Activated T-cell treated with anti-CD3 and anti-CD28 coated beads for 4 hours (primary cell): ENCODE results near the gene RLIM.
"Not testable (repeated sequence)": the region's sequence is repeated elsewhere in the genome, so short reads cannot be mapped to it uniquely, and the experiment has no call there.

ENCODE experiments used
- DNase-seq: peaks from one replicate; pipeline ENCODE4 v3.0.0-alpha.2; 2020

The RLIM gene, protein sequence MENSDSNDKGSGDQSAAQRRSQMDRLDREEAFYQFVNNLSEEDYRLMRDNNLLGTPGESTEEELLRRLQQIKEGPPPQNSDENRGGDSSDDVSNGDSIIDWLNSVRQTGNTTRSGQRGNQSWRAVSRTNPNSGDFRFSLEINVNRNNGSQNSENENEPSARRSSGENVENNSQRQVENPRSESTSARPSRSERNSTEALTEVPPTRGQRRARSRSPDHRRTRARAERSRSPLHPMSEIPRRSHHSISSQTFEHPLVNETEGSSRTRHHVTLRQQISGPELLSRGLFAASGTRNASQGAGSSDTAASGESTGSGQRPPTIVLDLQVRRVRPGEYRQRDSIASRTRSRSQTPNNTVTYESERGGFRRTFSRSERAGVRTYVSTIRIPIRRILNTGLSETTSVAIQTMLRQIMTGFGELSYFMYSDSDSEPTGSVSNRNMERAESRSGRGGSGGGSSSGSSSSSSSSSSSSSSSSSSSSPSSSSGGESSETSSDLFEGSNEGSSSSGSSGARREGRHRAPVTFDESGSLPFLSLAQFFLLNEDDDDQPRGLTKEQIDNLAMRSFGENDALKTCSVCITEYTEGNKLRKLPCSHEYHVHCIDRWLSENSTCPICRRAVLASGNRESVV

DNA sequence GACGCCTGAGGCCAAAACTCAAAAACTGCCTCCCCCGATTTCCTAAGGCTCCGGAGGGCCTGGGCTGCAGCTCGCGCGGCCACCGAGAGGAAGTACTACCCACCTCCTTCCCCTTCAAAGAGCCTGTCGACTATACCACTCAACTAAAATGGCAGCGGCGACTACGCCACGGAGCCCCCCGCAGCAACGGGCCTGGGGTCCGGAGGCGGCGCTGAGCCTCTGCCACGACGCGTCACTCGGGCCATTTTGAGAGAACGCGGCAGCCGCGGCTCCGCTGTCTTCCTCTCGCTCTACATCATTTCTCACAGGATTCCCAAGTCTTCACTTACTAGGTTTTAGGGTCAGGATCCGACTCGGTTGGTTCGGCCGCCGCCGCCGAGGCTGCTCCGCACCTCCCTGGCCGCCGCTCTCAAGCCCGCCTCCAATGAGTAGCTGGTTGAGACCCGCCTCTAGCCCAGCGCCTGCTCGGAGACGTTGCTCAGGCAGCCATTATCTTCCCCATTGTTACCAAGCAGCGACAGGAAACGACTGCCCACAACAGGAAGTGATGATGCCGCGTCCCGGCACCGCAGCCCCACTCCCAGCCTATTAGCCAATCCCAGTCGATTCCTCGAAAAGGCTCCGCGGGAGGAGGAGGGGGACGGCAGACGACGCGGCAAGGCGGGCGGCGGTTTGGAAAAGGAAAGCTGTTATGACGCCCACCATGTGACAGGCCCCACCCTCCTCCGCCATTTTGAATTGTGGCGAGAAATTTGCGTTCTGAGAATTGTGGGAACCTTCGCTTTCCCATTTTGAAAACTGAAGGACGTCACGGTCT is at the start of gene RLIM:
Gene RLIM, minus strand, starts transcription at position 532 of the 817 bp plus-strand sequence. CDS start 18,647 bp downstream, outside the sequence.
- DNase-seq, result peak; percentile 82

DNA sequence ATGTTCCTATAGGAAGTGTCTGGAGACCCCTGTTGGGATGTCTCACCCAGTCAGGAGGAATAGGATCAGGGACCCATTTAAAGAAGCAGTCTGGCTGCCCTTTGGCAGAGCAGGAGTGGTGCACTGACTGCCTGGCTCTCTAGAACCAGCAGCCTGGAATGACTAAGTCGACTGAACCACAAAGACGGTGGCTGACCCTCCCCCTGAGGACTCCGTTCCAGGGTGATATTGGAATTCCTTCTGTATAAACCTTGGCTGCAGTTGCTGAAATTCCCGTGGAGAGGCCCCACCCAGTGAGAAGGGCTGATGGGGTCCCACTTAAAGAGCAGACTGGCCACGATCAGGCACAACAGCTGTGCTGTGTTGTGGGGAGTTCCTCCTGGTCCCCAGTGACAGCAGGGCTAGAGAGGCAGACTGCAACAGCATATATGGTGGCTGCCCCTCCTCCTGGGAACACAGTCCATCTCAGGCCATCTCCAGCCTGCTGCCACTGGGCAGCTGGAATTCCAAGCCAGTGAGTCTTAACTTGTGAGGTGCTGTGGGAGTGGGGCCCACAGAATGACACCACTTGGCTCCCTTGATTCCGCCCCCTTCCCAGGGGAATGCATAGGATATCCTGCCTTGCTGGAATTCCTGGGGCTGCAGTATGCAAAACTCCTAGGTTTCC is 41.8 kb upstream of the RLIM start:
- DNase-seq, result no peak

DNA sequence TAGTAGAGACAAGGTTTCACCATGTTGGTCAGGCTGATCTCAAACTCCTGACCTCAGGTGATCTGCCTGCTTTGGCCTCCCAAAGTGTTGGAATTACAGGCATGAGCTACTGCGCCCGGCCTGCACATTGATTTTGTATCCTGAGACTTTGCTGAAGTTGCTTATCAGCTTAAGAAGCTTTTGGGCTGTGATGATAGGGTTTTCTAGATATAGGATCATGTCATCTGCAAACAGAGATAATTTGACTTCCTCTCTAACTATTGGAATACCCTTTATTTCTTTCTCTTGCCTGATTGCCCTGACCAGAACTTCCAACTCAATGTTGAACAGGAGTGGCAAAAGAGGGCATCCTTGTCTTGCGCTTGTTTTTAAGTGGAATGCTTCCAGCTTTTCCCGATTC is 40.5 kb upstream of the RLIM start:
- not testable (repeated sequence) for DNase-seq

DNA sequence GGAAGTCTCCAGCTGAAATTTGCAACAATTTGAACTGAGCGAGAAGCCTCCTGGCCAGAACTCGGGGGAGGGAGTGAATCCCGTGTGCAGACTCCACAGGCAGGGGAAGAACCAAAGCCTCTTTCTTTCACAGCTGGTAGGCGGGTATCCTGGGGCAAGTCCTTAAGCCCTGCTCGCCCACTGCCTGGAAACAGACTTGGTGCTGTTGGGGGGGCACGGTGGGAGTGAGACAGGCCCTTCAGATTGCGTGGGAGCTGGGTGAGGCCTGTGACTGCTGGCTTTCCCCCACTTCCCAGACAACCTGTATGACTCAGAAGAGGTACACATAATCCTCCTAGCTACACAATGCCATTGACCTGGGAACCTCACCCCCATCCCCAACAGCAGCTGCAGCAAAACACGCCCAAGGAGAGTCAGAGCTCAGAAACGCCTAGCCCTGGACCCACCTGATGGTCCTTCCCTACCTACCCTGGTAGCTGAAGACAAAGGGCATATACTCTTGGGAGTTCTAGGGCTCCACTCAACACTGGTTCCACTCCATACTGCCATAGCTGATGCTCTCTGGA is 22.4 kb upstream of the RLIM start:
- DNase-seq, result no peak

DNA sequence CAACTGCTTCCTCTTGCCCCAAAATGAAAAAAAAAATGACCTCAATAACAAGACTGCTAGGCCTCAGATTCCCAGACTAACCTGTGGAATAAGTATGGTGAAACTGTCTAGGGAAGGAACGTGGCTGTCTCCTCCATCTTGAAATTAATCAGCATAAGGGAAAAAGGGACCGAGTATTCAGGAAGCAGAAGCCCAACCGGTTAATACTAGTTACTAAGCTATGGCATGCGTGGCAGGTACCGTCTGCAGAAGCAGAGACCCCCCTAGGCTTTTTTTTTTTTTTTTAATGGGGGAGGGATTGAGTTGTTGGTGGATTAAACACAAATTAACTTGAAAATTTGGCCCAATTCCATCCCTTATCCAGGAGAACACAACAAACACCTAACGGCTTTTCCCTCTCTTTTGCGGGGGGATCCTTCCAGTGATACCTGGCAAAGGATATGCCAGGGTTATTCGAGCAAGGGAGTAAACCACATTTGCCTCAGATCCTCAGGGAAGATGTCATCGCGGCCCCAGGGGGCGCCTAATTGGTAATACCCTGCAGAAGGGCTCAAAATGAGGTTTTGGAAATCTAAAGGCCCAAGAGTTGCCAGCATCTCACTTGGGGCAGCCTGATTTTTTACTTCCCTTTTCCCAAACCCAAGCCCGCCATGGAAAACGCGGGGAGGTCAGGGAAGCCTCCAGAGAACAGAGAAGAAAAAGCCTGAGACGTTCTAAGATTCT is 893 bp downstream of the RLIM start:
- DNase-seq, result no peak

DNA sequence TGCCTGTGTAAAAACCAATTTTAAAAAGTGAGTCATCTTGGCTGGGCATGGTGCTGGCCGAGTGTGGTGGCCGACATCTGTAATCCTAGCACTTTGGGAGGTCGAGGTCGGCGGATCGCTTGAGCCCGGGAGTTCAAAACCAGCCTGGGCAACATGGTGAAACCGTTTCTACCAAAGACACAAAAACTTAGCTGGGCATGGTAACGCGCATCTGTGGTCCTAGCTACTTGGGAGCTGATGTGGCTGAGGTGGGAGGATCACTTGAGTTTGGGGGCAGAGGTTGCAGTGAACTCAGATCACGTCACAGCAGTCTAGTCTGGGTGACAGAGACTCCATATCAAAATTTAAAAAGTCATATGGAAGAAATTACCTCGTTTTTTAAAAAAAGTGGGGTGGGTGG is 7.6 kb downstream of the RLIM start:
- no peak for DNase-seq

DNA sequence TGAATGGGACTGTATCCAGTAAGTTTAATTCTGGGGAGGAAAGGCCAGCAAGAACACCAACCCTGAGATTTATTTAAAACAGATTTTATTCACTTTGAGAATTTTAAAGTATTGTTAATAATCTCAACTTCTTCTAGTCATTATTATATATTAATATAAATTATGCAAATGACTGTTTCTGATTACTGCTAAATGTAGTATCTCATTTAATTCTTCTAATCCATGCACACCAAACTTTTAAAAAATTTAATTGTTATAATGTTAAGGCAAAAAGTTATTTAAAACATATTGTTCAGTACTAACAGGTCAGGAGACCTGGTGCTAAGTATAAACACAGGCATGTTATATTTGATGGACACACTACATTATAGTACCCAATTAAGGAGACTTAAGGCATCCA is 8.1 kb downstream of the RLIM start:
- DNase-seq, result no peak

DNA sequence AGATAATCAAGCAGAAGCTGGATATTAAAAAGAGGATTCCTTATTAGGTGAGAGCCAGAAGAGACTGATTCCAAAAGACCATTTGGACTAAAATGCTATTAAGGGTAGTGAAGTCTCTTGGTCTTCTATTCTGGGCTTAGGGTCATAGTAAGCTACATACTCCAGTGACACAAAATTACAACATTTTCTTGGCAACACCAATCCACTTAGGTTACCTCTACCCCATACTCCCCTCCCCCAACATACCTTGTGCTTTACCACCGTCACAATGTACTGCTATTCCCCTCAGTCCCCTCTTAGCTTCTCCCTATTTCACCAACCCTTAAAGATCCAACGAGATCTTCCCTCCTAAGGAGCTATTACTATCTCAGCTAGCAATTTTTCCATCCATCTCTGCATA is 11.4 kb downstream of the RLIM start:
- DNase-seq, result no peak

DNA sequence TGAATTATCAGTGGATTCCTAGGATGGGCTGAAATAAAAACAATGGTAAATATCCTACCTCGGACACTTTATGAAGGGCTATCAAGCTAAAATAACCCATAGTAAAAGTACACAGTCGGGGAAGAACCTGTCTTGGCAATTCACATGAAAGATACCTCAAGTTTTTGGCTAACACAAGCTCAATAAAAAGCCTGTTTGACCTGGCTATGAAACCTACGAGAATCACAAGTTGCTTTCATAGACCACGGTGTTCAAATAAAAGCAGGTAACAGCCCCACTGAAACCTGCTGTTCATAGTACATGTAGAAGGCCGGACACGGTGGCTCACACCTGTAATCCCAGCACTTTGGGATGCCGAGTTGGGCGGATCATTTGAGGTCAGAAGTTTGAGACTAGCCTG is 12.3 kb downstream of the RLIM start:
- no peak for DNase-seq

DNA sequence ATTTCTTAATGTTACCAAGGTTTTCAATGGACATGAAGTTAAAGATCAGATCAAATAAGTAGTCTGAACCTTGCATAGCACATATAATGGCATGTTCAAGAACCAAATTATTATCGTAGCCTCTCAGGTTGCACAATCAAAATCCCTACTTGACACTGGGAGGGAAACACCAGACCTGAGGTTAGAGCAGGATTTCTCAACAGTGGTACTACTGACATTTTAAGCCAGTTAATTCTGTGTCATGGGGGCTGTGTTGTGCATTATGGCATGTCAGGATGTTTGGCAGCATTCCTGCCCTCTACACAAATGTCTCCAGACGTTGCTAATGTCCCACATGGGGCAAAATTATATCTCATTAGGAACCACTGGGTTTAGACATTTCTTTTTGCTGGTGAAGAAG is 20.8 kb downstream of the RLIM start:
- no peak for DNase-seq

DNA sequence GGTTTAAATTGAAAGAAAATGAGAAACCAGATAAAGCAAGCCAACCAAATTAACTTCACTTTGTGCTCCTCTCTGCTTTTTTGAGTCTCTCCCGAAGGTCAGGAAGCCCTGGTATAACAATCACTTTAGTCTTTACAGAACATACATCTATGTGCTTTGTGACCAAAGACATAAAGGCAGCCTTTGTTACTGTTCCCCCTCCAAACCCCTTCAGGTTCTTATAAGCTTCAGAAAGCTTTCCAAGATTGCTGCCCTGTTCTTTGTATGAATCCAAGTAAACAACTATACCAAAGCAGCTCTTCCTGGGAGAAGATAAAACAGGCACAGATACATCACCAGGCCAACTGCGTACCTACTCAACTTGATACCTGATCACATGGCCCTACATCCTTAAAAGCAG is 28.7 kb downstream of the RLIM start:
- no peak for DNase-seq

DNA sequence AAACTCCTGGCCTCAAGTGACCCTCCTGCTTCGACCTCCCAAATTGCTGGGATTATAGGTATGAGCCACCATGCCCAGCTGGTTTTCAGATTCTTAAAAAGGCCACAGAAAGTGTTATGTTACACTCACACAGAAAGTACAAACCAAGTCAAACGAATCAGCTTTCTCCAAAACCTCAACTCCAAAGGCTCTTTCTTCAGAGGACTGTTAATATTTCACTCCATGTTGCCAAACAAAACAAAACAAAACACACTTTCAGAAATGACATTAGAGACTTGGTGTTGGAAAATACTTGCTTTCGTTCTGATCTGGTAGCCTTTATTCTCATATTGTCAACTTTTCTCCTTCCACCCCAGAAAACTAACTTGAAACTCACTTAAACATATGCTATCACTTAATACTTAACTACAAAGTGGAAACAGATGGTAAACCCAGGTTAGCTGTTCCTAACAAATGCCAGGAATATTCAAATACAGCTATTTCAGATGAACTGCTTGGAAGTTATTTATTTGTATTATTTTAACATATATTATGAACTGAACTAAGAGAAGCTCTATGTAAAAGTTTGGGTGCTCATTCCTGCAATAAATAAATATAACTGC is 34.7 kb downstream of the RLIM start:
- DNase-seq, result no peak

DNA sequence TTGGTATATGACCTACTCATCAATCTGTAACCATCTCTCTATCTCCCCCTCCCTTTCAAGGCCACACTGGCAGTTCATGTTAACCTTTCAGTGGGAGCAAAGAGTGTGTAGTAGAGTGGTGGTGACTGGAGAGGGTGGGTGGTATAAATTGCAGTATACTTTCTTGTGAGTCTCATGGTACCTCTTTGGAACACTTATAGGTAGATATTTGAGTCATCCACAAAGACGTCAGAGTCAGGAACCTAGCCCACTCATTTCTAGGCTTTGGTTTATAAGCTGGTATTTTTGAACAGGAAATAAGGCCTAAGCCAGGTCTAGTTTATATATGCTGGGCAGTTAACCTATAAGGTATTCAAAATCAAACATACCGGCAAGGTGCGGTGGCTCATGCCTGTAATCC is 36.3 kb downstream of the RLIM start:
- no peak for DNase-seq

DNA sequence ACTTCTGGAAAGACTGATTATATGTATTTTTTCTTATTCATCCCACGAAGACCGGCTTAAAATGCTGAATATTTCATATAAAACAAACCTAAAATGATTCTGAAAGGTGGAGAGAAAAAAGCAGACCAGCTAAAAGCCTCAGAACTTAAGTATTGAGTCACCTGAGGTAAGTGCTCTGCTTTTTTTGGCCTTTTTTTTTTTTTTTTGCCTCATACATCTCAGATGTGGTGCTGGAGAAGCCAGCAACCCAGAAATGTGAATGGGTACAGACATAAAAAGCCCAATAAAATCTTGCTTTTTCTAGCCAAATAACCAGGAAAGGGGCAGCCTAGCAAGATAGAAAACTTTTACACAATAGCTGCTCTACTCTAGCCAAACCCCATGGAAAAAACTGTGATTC is 57.0 kb downstream of the RLIM start:
- DNase-seq, result no peak

DNA sequence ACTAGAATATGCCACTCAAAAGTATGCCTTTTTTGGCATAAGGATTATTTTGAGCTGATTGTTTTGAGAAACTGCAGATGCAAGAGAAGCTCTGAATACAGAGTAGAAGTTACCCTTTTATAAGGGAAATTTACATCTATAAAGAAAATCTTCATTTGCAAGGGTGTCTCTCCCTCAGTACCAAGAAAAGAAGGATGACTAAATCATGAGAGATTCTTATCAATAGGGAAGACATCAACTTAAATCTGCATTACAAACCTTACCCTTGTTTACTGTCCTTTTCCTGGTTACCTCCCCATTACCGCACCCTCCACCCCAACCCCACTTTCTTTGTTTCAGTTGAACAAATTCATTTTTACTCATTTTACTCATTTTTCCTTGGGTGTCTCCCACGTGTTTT is 62.5 kb downstream of the RLIM start:
- DNase-seq, result no peak

DNA sequence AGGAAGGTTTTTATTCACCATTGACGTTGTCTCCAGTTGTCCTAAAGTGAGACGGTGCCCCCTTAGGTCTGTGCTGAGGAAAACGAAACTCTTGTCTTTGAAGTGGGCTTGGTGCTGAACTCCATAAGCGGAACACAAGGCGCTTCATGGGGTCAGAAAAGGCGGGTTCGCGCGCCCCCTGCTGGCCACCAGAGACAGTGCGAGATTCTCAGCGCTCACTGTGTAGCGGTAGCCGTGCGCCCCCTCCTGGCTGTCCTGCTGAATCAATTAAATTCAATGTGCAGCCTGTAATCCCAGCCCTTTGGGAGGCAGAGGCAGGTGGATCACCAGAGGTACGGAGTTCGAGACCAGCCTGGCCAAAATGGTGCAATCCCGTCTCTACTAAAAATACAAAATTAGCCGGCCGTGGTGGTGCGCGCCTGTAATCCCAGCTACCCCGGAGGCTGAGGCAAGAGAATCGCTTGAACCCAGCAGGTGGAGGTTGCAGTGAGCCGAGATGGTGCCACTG is 64.1 kb downstream of the RLIM start:
- peak; percentile 75 for DNase-seq

DNA sequence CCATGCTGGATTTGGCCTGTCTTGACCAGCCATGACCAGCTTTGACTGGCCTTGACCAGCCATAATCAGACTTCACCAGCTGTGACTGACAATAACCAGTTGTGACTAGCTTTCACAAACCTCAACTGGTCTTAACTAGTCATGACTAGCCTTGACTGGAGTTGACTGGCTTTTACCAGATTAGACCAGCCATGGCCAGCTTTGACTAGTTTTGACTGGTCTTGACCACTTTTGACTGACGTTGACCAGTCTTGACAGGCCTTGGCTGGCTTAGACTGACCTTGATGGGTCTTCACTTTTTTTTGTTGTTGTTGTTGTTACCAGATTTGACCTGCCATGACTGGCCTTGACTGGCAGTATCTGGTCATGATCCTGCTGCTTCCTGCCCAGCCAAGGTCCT is 67.4 kb downstream of the RLIM start:
- DNase-seq, result no peak

DNA sequence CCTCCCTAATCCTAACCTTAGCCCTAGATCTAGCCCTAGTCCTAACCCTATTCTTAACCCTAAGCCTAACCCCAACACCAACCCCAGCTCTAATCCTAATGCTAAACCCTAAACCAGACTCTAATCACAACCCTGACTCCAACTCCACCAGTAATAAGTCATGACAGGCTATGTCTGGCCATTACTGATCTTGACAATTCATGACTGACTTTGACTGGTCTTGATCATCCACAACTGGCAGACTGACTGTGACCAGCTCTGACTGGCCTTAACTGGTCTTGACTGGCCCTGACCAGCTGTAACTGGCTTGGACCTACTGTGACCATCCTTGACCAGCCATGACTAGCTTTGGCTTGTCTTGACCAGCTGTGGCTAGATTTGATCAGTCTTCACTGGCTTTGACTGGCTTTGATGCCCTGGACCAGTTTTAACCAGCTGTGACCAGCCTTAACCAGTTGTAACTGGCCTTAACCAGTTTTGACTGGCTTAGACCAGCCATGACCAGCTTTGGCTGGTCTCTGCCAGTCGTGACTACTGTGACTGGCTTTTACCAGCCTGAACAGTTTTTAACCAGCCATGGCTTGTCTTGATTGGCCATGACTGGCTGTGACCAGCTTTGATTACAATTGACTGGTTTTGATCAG is 68.4 kb downstream of the RLIM start:
- DNase-seq, result no peak

DNA sequence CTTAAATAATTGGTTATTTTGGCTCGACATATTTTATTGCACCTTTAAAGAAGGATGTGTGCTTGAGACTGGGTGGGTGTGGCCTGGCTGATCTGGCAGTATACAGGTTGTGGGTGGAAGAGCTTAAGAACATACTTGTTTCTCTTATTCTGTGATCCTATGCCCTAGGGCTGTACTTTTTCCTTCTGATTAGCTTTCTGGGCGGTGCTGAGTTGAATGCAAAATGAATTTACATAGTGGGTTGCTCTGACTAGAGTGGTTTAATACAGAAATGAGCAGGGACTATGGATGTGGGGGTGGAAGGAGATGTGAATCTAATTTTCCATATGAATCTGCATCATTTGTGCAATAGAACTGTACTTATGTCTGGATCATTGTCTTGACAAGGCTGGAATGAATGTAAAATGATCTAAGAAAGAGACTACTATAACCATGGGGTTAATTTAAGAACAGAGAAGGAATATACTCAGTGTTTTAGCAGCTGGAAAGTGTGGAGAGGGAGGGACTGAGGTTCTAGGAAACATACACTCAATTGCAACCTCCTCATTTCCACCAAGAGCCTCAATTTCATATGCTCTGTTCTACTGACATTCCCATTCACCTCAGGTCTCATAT is 73.7 kb downstream of the RLIM start:
- DNase-seq, result no peak

DNA sequence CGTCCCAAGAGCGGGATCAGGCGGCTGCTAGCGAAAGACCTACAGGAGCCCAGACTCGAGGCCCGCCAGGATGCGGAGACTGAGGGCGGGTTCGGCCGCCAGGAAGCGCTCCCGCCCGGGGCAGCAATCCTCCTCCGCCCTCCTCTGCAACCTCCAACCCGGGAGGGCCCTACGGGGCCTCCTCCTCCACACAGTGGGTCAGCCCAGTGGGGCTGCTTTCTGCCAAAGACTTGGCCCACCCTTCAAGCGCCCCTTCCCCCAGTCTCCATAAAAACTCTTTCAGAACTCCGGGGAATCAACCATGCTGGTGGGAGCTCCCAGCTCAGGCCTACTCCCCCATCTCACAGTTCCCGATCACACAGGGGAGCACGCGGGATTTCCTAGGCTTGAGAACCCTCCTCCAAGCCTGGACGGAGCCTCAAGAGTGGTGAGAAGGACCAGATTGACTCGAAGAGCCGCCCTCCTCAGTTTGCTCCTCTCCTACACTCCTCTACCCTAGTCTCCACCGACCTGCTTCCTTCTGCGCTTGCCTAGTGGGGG is 77.5 kb downstream of the RLIM start:
- DNase-seq, result no peak
